GM12872 (cell line): ENCODE measurements around the gene SMPD1.

Experiments
- TF ChIP-seq, protein P1 (sequence below): IDR thresholded peaks from 3 replicates; pipeline ENCODE4 v1.5.1; 2011; ENCODE audit warnings: low read depth, mild to moderate bottlenecking, low read length, moderate library complexity; ENCODE audit not compliant: insufficient read depth

SMPD1 gene

DNA sequence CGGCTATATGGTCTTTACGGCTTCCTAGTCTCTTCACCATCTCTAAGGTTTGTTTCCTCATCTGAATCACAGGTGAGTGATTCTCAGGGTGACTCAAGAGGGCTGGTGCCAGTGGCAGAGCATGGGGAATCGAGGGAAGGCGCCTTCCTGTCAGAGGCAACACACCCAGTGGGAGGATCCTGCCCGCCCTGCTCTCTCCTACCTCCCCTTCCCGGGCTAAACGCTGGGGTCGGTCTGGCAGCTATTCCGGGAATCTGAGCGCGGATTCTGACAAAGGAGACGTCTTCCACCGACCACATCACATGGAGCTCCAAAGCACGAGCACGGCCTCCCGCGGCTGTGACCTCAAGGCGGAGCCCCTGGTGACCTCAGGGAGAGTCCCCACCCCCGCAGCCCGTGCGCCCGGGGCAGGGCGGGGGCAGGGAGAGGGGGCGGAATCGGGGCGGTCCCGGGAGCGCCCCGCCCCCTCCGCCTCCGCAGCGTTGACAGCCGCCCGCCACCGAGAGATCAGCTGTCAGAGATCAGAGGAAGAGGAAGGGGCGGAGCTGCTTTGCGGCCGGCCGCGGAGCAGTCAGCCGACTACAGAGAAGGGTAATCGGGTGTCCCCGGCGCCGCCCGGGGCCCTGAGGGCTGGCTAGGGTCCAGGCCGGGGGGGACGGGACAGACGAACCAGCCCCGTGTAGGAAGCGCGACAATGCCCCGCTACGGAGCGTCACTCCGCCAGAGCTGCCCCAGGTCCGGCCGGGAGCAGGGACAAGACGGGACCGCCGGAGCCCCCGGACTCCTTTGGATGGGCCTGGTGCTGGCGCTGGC, at the start of gene SMPD1:
SMPD1 (plus strand) TSS at position 570 of the 813 bp plus-strand sequence; CDS start at position 695, 125 bp downstream.
- TF ChIP-seq, protein P1, sequence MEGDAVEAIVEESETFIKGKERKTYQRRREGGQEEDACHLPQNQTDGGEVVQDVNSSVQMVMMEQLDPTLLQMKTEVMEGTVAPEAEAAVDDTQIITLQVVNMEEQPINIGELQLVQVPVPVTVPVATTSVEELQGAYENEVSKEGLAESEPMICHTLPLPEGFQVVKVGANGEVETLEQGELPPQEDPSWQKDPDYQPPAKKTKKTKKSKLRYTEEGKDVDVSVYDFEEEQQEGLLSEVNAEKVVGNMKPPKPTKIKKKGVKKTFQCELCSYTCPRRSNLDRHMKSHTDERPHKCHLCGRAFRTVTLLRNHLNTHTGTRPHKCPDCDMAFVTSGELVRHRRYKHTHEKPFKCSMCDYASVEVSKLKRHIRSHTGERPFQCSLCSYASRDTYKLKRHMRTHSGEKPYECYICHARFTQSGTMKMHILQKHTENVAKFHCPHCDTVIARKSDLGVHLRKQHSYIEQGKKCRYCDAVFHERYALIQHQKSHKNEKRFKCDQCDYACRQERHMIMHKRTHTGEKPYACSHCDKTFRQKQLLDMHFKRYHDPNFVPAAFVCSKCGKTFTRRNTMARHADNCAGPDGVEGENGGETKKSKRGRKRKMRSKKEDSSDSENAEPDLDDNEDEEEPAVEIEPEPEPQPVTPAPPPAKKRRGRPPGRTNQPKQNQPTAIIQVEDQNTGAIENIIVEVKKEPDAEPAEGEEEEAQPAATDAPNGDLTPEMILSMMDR: no peak

- TF ChIP-seq, protein P1: no peak
These were observed 44.9 kb upstream of the SMPD1 start for GRCh38 chr11:6345366-6345765.

DNA sequence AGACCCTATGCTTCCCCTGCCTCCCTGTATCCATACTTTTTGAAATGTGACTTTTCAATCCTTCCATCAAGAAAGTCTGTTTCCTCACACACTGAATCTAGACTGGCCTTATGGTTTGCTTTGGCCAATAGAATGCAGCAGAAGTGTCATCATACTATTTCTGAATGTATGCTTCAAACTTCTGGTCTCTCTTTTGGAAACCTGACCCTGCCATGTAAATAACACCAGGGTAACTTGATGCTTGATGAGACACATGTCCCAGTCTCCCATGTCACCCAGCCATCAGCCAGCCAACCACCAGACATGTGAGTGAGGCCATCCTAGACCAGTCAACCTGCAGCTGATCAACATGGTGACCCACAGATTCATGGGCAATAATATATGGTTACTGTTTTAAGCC, 40.2 kb upstream of the SMPD1 start:
- TF ChIP-seq, protein P1: no peak

GRCh38 chr11:6350486-6350885, 39.8 kb upstream of the SMPD1 start:
- TF ChIP-seq, protein P1: no peak

DNA sequence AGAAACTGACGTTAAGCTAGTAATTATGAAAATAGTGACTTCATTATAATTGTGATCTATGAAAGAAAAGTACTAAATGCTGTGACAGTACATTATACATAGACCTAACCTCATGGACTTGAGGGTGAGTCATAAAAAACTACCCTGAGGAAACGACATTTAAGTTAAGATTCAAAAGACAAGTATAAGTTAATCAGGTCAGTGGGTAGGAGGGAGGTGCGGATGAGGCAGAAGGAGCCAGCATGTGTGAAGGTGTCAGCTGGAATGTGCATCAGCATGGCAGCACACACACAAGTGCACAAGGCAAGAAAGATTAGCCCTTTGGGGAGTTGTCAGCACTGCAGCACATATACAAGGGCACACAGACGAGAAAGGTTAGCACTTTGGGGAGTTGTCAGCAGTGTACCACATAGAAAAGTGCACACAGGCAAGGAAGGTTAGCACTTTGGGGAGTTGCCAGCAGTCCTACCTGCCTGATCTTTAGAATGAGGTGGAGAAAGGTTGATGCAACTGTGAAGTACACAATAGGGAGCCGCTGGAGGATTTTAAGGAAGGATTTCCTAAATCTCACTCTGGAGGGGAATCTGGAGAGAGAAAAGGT, 38.4 kb upstream of the SMPD1 start:
- TF ChIP-seq, protein P1: no peak

DNA sequence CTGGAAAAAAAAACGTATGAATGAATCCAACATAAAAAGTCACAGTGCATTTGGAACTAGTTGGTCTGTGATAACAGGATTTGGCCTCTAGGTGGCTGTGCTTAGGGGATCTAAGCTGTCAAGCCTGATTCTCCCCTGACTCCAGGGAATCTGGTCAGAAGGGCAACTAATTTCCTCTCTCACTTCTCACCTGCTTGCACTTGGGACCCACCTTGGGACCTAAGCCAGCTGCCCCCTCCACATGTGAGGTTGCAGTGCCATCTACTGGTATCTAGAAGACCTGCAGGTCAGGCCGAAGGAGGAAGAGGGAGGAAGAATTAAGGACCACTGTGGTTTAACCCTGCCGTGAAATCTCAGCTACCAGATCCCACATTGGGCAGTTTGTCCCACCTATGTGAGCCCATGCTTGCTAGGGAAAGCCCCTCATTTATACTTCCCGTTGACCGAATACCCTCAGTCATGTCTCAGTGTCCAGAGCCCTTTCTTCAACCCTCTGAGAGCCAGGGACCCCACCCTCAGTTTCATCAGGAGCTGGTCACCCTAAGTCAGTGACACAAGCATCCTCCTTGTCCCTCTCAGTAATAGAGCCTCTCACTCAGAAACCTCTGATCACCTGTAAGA, 36.8 kb upstream of the SMPD1 start:
- TF ChIP-seq, protein P1: peak; percentile 95

GRCh38 chr11:6354651-6355485, 35.4 kb upstream of the SMPD1 start:
- TF ChIP-seq, protein P1: no peak
